K562 (cell line): ENCODE data around the gene NMT2. TPM values are rescaled to one million over a fixed set of nuclear protein-coding genes. Genes with fewer than 3 reads are reported as not detected.

Experiments used
- CHD1 ChIP-seq: fragments of 200-600 bp; sonication (generic); IDR thresholded peaks from one replicate; pipeline ENCODE4 v1.6.1; 2012; ENCODE audit warnings: mild to moderate bottlenecking, moderate library complexity, low read length, inconsistent platforms
- CTBP1 ChIP-seq: fragments of 450-650 bp; IDR thresholded peaks from 2 replicates; pipeline ENCODE4 v1.6.1; 2016; ENCODE audit warnings: borderline replicate concordance
- EP400 ChIP-seq: fragments of 450-650 bp; IDR thresholded peaks from 2 replicates; pipeline ENCODE4 v1.6.1; 2017; ENCODE audit warnings: antibody characterized with exemption, mild to moderate bottlenecking, moderate library complexity
- ERF ChIP-seq: fragments of 450-650 bp; formaldehyde crosslinking; IDR thresholded peaks from 2 replicates; pipeline ENCODE4 v1.4.0; 2020; ENCODE audit warnings: mild to moderate bottlenecking, mixed read lengths
- ETV1 ChIP-seq: fragments of 450-650 bp; conservative IDR thresholded peaks from 2 replicates; pipeline ENCODE4 v1.6.1; 2016; ENCODE audit warnings: missing genetic modification characterization, control low read depth, low read depth, missing compliant biosample characterization
- PRPF4 ChIP-seq: fragments of 200-400 bp; formaldehyde crosslinking; IDR thresholded peaks from one replicate; pipeline ENCODE4 v1.6.1; 2017; ENCODE audit warnings: low read length, low read depth, mild to moderate bottlenecking; ENCODE audit not compliant: insufficient read depth, poor library complexity, severe bottlenecking
- RAD21 ChIP-seq, 2 experiments: fragments of 250-450 bp in 1 of 2; fragments of 450-650 bp in 1 of 2; sonication (Bioruptor Pico) in 1 of 2; formaldehyde crosslinking in 1 of 2; IDR thresholded peaks in 1 of 2; conservative IDR thresholded peaks in 1 of 2; 2 replicates each; pipeline versions ENCODE4 v1.4.0 to v1.8.0; 2020 to 2022; ENCODE audit warnings: mild to moderate bottlenecking in 2 of 2, moderate library complexity in 1 of 2
- RNF2 ChIP-seq: sonication (generic); IDR thresholded peaks from 2 replicates; pipeline ENCODE4 v1.6.1; 2016
- XRCC5 ChIP-seq: fragments of 200-400 bp; formaldehyde crosslinking; IDR thresholded peaks from 2 replicates; pipeline ENCODE4 v1.6.1; 2017; ENCODE audit warnings: low read depth, mild to moderate bottlenecking, low read length
- polyA plus RNA-seq, 8 experiments: library from polyadenylated mRNA; depleted of rRNA in 4 of 8; stranded (reverse) in 5 of 8; unstranded in 3 of 8; fragments of >200 nt; fragmentation: Nextera tagmentation in 2 of 8; fragmentation: Illumina TruSeq in 1 of 8; extraction: Ambion mirVana in 2 of 8; extraction: Trizol in 1 of 8; gene quantifications; 2 replicates each; pipeline versions ENCODE4 v1.2.1 to v1.2.3, GENCODE V29; 2011 to 2014; ENCODE audit warnings: inconsistent platforms in 1 of 8, missing spikeins in 1 of 8
- total RNA-seq, 7 experiments: library from RNA; depleted of rRNA in 6 of 7; stranded (reverse); fragments of >200 nt in 6 of 7; fragmentation: Illumina TruSeq in 2 of 7; extraction: Trizol in 2 of 7; gene quantifications; 2 replicates each; pipeline versions ENCODE4 v1.2.1 to v1.2.3, GENCODE V29; 2011 to 2021; ENCODE audit warnings: low replicate concordance in 1 of 7
- TF ChIP-seq, protein P1 (sequence below): fragments of 450-650 bp; IDR thresholded peaks from 2 replicates; pipeline ENCODE4 v1.6.1; 2017; ENCODE audit warnings: antibody characterized with exemption, mild to moderate bottlenecking
- TF ChIP-seq, protein P2 (sequence below), 3 experiments: IDR thresholded peaks in 2 of 3; conservative IDR thresholded peaks in 1 of 3; 2 replicates each; pipeline ENCODE4 v1.5.1; 2011 to 2012; ENCODE audit warnings: low read length in 3 of 3, mild to moderate bottlenecking in 3 of 3, control low read depth in 2 of 3, improper control_type of control experiment in 1 of 3, inconsistent platforms in 1 of 3, low read depth in 1 of 3, mixed read lengths in 1 of 3, moderate library complexity in 1 of 3; ENCODE audit not compliant: insufficient read depth in 2 of 3
- TF ChIP-seq, protein P3 (sequence below): fragments of 450-650 bp; IDR thresholded peaks from 2 replicates; pipeline ENCODE4 v1.6.1; 2016
- TF ChIP-seq, protein P4 (sequence below): sonication (generic); formaldehyde crosslinking; IDR thresholded peaks from 2 replicates; pipeline ENCODE4 v1.5.0; 2020; ENCODE audit warnings: missing genetic modification reagents
- TF ChIP-seq, protein P5 (sequence below): fragments of 250-450 bp; sonication (Bioruptor Pico); IDR thresholded peaks from 2 replicates; pipeline ENCODE4 v1.8.0; 2022; ENCODE audit warnings: inconsistent platforms

NMT2 gene
- total and polyA plus RNA-seq, 9 of the 15 experiments (the other 6 are each of a cell fraction or from before 2014, with no cell fraction given) = 5.2 to 15.9 (median 10.8) TPM

DNA sequence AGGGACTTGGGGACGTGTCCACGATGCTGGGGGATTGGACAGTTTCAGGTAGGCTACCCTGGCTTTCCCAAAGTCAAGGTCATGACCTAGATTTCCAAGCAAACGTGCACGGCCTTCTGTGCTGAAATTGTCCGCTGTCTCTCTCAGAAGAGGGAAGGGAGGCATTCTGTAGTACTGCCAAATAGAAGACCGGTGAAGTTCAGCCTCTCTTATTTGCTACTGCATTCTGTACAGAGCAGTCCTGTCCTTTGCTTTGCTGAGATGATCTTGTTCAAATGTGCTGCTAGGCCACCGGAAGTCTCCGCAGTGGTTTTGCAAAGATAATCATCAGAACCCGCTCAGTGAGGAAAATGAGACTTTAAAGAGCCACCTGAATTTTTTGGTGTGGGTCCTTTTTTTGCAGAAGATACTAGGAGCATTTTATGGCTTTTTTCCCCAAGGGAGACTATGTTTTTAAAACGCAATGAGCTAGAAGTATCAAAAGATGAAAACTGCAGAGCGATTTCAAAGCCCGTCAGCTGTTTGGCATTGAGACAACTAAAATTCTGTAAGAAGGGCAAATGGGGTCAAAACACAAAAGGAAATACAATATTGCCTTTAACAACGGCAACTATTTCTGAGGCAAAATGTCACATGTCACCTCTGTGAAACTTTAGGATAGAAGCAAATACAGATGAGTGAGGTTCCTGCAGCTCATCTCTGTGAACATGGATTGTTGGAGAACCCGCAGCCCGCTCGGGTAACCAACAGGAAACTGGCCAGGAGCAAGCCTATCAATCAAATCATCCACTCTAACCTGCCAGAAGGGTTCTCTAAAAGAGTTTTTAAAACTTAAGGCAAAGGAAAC is 1.3 kb upstream of the NMT2 start (continued):
- TF ChIP-seq, protein P1, sequence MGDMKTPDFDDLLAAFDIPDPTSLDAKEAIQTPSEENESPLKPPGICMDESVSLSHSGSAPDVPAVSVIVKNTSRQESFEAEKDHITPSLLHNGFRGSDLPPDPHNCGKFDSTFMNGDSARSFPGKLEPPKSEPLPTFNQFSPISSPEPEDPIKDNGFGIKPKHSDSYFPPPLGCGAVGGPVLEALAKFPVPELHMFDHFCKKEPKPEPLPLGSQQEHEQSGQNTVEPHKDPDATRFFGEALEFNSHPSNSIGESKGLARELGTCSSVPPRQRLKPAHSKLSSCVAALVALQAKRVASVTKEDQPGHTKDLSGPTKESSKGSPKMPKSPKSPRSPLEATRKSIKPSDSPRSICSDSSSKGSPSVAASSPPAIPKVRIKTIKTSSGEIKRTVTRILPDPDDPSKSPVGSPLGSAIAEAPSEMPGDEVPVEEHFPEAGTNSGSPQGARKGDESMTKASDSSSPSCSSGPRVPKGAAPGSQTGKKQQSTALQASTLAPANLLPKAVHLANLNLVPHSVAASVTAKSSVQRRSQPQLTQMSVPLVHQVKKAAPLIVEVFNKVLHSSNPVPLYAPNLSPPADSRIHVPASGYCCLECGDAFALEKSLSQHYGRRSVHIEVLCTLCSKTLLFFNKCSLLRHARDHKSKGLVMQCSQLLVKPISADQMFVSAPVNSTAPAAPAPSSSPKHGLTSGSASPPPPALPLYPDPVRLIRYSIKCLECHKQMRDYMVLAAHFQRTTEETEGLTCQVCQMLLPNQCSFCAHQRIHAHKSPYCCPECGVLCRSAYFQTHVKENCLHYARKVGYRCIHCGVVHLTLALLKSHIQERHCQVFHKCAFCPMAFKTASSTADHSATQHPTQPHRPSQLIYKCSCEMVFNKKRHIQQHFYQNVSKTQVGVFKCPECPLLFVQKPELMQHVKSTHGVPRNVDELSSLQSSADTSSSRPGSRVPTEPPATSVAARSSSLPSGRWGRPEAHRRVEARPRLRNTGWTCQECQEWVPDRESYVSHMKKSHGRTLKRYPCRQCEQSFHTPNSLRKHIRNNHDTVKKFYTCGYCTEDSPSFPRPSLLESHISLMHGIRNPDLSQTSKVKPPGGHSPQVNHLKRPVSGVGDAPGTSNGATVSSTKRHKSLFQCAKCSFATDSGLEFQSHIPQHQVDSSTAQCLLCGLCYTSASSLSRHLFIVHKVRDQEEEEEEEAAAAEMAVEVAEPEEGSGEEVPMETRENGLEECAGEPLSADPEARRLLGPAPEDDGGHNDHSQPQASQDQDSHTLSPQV = peak; percentile 48; the same call in 1 of the 2 replicates
- TF ChIP-seq, protein P2, sequence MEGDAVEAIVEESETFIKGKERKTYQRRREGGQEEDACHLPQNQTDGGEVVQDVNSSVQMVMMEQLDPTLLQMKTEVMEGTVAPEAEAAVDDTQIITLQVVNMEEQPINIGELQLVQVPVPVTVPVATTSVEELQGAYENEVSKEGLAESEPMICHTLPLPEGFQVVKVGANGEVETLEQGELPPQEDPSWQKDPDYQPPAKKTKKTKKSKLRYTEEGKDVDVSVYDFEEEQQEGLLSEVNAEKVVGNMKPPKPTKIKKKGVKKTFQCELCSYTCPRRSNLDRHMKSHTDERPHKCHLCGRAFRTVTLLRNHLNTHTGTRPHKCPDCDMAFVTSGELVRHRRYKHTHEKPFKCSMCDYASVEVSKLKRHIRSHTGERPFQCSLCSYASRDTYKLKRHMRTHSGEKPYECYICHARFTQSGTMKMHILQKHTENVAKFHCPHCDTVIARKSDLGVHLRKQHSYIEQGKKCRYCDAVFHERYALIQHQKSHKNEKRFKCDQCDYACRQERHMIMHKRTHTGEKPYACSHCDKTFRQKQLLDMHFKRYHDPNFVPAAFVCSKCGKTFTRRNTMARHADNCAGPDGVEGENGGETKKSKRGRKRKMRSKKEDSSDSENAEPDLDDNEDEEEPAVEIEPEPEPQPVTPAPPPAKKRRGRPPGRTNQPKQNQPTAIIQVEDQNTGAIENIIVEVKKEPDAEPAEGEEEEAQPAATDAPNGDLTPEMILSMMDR (IDR thresholded peaks at IDR 0.05 in 2 of 3, conservative IDR thresholded peaks at IDR 0.05 in 1 of 3; ENCODE audit: insufficient read depth in 2 of 3, low read depth in 1 of 3, low read length in 3 of 3) = no peak
- TF ChIP-seq, protein P3, sequence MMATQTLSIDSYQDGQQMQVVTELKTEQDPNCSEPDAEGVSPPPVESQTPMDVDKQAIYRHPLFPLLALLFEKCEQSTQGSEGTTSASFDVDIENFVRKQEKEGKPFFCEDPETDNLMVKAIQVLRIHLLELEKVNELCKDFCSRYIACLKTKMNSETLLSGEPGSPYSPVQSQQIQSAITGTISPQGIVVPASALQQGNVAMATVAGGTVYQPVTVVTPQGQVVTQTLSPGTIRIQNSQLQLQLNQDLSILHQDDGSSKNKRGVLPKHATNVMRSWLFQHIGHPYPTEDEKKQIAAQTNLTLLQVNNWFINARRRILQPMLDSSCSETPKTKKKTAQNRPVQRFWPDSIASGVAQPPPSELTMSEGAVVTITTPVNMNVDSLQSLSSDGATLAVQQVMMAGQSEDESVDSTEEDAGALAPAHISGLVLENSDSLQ = peak; percentile 87
- TF ChIP-seq RNF2 = no peak
- TF ChIP-seq, protein P4, sequence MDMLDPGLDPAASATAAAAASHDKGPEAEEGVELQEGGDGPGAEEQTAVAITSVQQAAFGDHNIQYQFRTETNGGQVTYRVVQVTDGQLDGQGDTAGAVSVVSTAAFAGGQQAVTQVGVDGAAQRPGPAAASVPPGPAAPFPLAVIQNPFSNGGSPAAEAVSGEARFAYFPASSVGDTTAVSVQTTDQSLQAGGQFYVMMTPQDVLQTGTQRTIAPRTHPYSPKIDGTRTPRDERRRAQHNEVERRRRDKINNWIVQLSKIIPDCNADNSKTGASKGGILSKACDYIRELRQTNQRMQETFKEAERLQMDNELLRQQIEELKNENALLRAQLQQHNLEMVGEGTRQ (CRISPR knock-in tag) = no peak
- no peak for TF ChIP-seq CHD1
- no peak for TF ChIP-seq XRCC5
- 0 out of 4 replicates have a peak, but pooled peaks have one; percentile 4 to 16 for TF ChIP-seq RAD21 (CRISPR knock-in tag; conservative IDR thresholded peaks at IDR 0.05 in 1 of 2, IDR thresholded peaks at IDR 0.05 in 1 of 2)
- 0 out of 2 replicates have a peak, but pooled peaks have one; percentile 15 for TF ChIP-seq EP400
- TF ChIP-seq PRPF4 = no peak
- TF ChIP-seq ETV1 (tag) = peak; percentile 86
- TF ChIP-seq CTBP1 = peak; percentile 3; the same call in 1 of the 2 replicates
- TF ChIP-seq, protein P5, sequence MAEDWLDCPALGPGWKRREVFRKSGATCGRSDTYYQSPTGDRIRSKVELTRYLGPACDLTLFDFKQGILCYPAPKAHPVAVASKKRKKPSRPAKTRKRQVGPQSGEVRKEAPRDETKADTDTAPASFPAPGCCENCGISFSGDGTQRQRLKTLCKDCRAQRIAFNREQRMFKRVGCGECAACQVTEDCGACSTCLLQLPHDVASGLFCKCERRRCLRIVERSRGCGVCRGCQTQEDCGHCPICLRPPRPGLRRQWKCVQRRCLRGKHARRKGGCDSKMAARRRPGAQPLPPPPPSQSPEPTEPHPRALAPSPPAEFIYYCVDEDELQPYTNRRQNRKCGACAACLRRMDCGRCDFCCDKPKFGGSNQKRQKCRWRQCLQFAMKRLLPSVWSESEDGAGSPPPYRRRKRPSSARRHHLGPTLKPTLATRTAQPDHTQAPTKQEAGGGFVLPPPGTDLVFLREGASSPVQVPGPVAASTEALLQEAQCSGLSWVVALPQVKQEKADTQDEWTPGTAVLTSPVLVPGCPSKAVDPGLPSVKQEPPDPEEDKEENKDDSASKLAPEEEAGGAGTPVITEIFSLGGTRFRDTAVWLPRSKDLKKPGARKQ = no peak
- no peak for TF ChIP-seq ERF (CRISPR knock-in tag)
